Stimulated activated CD8-positive, alpha-beta memory T cell treated with anti-CD3 and anti-CD28 coated beads, Interleukin-12 subunit alpha, Interleukin-12 subunit beta, amount 100 ng/mL, for 24 hours (primary cell): ENCODE results near the gene TMEM163.
"Not testable (repeated sequence)": the region's sequence is repeated elsewhere in the genome, so short reads cannot be mapped to it uniquely, and the experiment has no call there.

Experiments
- DNase-seq: peaks from one replicate; pipeline ENCODE4 v3.0.0-alpha.2; 2020; ENCODE audit errors: extremely low read depth

TMEM163 gene

DNA sequence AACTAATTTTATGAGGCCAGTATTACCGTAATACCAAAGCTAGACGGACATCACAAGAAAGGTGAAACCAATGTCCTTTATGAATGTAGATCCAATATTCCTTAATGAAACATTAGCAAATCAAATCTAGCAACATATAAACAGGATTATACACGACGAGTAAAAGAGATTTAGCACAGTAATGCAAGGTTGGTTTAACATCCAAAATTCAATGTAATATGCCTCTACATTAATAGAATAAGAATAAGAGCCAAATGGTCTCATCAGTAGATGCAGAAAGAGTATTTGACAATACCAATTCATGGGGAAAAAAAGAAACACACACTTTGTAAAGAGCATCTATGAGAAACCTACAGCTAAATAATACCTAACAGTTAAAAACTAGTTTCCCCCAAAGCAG is 99.5 kb downstream of the TMEM163 start:
- no peak for DNase-seq

DNA sequence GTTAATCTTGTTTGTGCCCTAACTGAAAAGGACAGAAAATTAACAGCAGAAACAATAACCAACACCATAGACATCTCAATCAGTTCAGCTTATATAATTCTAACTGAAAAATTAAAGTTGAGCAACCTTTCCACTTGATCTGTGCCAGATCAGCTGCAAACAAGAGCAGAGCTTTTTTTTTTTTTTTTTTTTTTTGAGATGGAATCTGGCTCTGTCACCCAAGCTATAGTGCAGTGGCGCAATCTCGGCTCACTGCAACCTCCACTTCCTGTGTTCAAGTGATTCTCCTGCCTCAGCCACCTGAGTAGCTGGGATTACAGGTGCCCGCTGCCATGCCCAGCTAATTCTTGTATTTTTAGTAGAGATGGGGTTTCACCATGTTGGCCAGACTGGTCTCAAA is 103.3 kb downstream of the TMEM163 start:
- not testable (repeated sequence) for DNase-seq

DNA sequence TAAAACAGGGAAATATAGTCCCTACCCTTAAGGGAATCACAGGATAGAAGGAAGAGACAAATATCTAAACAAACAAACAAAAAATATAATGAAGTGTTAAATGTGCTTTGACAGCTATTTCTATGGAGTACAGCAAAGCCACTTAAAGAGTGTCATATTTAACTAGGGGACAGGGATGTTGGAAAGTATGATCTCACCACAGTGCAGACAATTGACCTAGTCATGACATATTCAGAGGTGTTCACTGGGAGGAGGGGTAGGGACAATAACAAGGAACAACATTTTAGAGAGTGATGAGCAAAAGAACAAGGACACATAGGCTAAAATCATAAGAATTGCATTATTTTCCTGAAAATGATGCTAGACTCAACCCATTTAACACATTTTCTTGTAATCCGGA is 107.5 kb downstream of the TMEM163 start:
- no peak for DNase-seq

DNA sequence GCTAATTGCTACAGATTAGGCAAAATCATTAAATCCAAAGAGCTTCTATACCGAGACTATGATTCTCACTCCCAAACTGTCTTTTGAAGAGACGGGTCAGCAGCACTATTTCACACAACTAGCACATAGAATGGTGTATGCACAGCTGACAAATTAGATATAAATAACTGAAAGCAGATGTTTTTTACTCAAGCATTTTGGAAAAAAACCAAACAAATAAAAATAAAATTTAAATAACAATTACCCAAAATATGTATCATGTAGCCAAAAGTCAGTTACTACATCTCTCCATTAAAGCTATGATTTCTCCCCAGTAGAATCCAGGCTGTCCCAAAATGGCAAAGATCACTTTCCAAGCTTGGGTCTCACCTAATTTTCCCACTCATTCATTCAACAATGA is 107.9 kb downstream of the TMEM163 start:
- DNase-seq, result no peak

- DNase-seq, result no peak
These were observed 108.8 kb downstream of the TMEM163 start for GRCh38 chr2:134609924-134610513.

DNA sequence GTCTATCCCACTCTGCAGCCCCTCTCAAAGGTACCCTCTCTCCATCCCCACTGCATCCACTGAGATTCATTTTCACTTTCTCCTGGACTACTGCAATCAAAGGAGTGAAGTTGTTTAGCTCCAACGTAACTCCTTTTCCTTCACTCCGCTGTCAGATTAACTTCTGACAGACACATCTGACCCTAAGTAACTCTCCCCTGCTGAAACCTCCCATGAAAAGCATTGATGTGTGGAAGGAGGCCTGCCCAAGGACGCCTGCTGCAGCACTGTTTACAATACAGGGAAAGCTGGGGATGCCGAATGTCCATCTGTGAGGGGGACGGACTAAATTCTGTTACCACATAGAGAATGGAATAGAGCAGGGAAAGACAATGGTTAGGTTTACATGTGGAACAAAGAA is 114.8 kb downstream of the TMEM163 start:
- DNase-seq, result no peak

DNA sequence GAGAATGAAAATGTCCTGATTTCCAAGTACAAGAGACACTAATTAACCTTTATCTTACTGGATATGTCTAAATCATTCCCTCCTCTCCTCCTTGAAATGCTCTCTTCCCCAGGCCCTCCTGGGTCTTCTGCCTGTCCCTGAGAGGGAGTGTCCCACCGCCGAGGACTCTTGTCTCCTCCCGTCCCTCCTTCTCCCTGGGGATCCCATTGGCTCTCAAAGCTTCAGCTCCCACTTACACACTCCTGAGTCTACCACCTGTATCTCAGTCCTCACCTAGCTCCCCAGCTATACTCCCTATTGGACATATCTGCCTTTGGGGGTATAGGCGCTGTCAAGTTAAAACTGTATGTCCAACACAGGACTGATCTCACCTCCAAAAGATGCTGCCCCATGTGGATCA is 116.1 kb downstream of the TMEM163 start:
- no peak for DNase-seq

DNA sequence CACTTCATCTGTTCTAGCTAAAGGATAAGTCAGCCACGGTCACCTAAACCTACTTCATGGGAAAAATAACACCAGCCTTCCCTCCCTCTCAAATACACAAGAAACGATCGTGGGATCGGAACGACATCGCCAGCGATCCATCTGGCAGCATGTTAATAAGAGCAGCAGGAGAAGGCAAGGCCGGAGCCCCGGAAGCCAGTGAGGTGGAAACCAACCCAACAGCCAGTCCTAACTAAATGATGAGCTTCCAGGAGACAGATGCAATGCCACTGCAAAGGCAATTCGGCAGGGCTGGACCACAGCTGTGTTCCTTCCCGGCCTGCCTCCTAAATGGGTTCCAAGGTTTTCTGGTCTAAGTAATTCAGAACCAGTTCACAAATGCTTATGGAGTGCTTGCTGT is 117.5 kb downstream of the TMEM163 start:
- DNase-seq, result no peak

- DNase-seq, result no peak
These were observed 118.6 kb downstream of the TMEM163 start for GRCh38 chr2:134600208-134600607.

- no peak for DNase-seq
These were observed 119.6 kb downstream of the TMEM163 start for GRCh38 chr2:134599236-134599635.

- no peak for DNase-seq
These were observed 124.4 kb downstream of the TMEM163 start for GRCh38 chr2:134594399-134594798.

DNA sequence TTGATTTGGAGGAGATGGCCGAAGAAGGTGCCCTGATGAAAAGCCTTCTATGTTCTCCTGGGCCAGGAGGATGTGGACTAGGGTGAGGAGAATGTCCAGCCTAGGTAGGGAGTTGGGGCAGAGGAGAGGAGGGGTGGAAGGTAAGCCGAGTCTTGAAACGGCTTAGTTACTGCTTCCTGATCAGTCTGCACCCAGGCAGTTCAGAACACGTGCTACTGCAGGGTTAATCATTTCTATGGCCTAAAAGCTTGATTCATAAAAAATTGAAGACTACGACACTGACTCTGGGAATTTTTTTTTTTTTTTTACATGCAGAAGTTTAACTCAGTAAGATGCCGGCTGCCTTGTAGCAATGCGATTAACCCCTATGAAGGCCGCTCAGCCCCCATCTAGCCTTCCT is 125.3 kb downstream of the TMEM163 start:
- DNase-seq, result no peak

- DNase-seq, result no peak
These were observed 126.4 kb downstream of the TMEM163 start for GRCh38 chr2:134592377-134592776.

- DNase-seq, result no peak
These were observed 127.3 kb downstream of the TMEM163 start for GRCh38 chr2:134591526-134591925.

GRCh38 chr2:134590679-134591078 is 128.1 kb downstream of the TMEM163 start:
- no peak for DNase-seq

GRCh38 chr2:134589171-134590083 is 129.4 kb downstream of the TMEM163 start:
- not testable (repeated sequence) for DNase-seq

- no peak for DNase-seq
These were observed 130.2 kb downstream of the TMEM163 start for GRCh38 chr2:134588556-134588955.

GRCh38 chr2:134586326-134586965 is 132.4 kb downstream of the TMEM163 start:
- DNase-seq, result no peak

DNA sequence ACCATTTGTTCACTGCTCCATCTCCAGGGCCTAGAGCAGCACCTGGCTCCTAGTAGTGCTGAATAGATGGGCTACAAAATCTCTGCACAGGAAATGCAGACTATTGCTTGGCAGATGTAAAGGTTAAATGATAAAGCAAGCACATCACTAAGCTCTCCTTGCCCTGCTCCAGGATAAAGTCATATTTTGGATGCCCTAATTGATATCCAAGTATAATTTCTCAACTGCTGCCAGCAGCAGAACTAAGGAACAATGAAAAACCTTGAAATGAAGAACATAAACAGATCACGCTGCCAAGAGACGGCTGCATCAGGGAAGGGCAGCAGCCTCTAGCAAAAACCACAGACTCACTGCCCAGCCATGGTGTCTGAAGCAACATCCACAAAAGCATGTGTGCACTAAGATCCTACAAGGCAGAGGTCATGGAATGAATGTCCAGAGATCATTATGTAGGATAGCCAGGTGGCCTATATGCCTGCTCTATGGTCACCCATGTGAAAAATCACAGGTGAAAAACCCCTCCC is 134.7 kb downstream of the TMEM163 start:
- DNase-seq, result no peak

GRCh38 chr2:134583462-134583861 is 135.3 kb downstream of the TMEM163 start:
- no peak for DNase-seq

DNA sequence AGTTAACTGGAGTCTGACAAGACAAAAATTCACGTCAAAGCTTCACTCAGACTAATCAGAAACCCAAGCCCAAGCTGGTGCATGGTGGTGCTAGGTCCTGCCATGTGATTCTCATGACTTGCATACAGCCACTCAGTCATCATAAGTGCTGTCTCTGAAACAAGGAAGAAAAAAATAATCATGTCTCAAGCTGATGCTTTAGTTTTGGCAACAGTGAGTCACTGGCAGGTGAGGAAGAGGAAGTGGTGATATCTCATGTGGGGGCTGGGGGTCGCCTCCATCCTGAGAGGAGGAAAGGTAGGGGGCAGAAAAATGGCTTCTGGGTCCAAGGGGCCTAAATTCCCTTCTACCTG is 136.3 kb downstream of the TMEM163 start:
- DNase-seq, result no peak

DNA sequence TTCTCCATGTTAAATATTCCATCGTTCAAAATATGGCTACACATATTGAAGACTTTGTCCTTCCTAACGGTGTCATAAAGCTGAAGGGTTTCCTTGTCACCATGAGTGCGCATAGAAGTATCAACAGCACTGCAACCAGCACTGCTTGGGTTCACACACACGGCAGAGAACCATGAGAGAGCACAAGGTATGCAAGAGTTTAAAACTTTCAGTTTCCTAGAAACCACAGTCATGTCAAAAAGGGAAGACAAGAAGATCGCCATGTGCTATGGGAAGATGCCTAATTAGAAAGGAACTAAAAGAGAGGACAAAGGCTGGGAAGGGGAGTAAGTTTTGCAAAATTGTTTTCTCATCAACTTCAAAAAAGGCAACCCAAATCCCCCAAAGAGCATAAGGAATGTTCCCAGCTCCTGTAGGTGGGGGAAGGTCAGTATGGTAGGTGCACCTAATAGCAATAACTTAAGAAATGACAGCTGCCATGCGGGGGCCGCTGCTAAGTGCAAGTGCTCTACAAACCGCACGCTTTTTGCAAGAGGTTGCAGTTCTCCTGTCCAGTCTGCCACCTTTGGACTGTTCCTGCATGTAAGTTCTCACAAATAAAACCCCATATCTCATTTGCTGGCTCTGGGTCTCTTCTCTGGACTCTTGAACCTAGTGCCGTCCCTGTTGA is 136.8 kb downstream of the TMEM163 start:
- DNase-seq, result no peak
